Measurements from ENCODE around the gene PDXP. TPM values are rescaled to one million over a fixed set of nuclear protein-coding genes. Genes with fewer than 3 reads are reported as not detected.
A peak's percentile ranks its signal among the peaks of the same experiment; 100 is the strongest.

Gene PDXP
- total and polyA plus RNA-seq, 2 of the 13 experiments (the other 11 are each of a cell fraction or from before 2014, with no cell fraction given) = 58.2 to 70.6 TPM

DNA sequence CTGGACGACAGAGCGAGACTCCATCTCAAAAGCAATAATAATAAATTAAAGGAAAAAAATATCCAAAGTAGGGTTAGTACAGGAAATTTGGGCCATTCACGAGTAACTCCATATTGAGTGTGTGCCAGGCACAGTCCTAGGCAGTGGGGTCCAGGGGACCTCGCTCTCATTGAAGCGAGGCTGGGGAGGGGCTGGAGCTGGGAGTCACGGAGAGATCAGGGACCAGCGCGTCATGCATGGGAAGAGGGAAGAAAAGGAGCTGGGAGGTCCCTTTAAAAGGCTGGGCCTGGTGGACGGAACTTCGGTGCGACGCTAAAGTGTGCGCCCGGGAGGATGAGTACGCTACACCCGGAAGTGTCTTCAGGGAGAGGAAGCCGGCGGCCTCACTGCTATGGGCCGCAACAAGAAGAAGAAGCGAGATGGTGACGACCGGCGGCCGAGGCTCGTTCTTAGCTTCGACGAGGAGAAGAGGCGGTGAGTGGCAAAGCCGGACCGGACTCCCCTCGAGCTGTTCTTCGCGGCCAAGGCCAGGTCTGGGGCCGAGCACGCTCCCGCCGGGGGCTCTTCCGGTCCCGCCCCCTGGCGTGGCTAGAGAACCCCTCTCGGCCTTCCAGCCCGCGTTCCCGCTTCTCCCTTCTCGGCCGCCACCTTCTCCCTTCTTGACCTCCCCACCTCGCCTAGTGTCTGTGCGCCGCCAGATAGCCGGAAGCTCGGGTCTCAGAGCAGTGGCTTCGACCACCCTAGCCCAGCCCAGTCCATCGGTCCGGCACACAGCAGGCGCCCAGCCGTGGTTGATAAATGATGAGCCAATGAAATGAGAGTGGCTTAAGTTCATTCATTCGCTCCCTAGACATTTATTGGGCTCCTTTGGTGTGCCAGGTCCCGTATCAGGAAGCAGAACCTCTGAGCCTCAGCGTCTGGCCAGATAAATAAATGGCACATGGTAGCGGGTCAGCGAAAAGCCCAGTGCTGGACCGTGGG, 27.8 kb downstream of the PDXP start, which contains the start of gene NOL12:
TSS of gene NOL12 (plus strand) at position 342 of the 981 bp plus-strand sequence. CDS start at position 392, 50 bp downstream.
- Histone ChIP-seq H3K79me2 (ENCODE audit: insufficient read depth, low read length) (peaks cover 12% of the 10 kb centered on the region), H3K9ac (ENCODE audit: insufficient read depth, low read depth, low read length) (peak within 1 kb of the TSS; percentile 91), H3K4me2 (ENCODE audit: low read depth, low read length) (peak within 1 kb of the TSS; percentile 84), H3K4me1 (ENCODE audit: insufficient read depth, low read length) (peaks cover 41% of the 10 kb centered on the region), H3K27ac (ENCODE audit: extremely low read length, insufficient read depth, low read length) (peak within 1 kb of the TSS; percentile 82), H3K9me3 (ENCODE audit: low read length) (no peaks in the 10 kb centered on the region), H3K36me3 (replicated peaks in 1 of 2; ENCODE audit: control insufficient read depth in 1 of 2, insufficient read depth in 2 of 2, low read length in 2 of 2) (peaks cover 8 to 23% of the 10 kb centered on the region in 2 experiments; a peak in 4 of 5 replicates), H4K20me1 (ENCODE audit: insufficient read depth, low read length) (no peaks in the 10 kb centered on the region), H2AFZ (ENCODE audit: low read length) (peak within 1 kb of the TSS; percentile 83), H3K27me3 (ENCODE audit: control insufficient read depth in 1 of 2, insufficient read depth in 2 of 2, low read length in 2 of 2) (no peaks in the 10 kb centered on the region), H3K4me3 (replicated peaks in 1 of 3; ENCODE audit: insufficient read depth in 1 of 3, low read depth in 2 of 3, low read length in 3 of 3) (peak within 1 kb of the TSS; percentile 85 to 96 (median 93))
- POLR2A ChIA-PET = interaction anchor here (0.9 to 3.5 kb wide), 14 partner anchors 10 to 121 kb away, joined by 3 to 58 read pairs (median 9); partner anchors contain the start of genes GCAT, GGA1, LGALS1 and PDXP
- in situ Hi-C loops (cut with HindIII; ENCODE audit: extremely low pct_ligation_motif_present, low pct_unique_long_range_greater_than_20kb) (no loop called here), intact Hi-C loops (cut with micrococcal nuclease; ENCODE audit: unreplicated experiment) (no loop called here)
- peak; percentile 78 for DNase-seq (ENCODE audit: low spot score)
- TSS peak; percentile 83 for BruUV-seq (replicated peaks)
- ATAC-seq = peak; percentile 79
- CTCF ChIA-PET (ENCODE audit: low intra/inter-chr PET ratio, low total read pairs) = no interaction called here
- WGBS (ENCODE audit: low lambda C conversion rate) = 4% methylated on average over 42 of the region's 62 CpGs
- peak; percentile 74 for FAIRE-seq
- TF ChIP-seq, protein P1, sequence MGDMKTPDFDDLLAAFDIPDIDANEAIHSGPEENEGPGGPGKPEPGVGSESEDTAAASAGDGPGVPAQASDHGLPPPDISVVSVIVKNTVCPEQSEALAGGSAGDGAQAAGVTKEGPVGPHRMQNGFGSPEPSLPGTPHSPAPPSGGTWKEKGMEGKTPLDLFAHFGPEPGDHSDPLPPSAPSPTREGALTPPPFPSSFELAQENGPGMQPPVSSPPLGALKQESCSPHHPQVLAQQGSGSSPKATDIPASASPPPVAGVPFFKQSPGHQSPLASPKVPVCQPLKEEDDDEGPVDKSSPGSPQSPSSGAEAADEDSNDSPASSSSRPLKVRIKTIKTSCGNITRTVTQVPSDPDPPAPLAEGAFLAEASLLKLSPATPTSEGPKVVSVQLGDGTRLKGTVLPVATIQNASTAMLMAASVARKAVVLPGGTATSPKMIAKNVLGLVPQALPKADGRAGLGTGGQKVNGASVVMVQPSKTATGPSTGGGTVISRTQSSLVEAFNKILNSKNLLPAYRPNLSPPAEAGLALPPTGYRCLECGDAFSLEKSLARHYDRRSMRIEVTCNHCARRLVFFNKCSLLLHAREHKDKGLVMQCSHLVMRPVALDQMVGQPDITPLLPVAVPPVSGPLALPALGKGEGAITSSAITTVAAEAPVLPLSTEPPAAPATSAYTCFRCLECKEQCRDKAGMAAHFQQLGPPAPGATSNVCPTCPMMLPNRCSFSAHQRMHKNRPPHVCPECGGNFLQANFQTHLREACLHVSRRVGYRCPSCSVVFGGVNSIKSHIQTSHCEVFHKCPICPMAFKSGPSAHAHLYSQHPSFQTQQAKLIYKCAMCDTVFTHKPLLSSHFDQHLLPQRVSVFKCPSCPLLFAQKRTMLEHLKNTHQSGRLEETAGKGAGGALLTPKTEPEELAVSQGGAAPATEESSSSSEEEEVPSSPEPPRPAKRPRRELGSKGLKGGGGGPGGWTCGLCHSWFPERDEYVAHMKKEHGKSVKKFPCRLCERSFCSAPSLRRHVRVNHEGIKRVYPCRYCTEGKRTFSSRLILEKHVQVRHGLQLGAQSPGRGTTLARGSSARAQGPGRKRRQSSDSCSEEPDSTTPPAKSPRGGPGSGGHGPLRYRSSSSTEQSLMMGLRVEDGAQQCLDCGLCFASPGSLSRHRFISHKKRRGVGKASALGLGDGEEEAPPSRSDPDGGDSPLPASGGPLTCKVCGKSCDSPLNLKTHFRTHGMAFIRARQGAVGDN (CRISPR knock-in tag; IDR thresholded peaks at IDR 0.05) = peak; percentile 91
- TF ChIP-seq ZNF30 (CRISPR knock-in tag; IDR thresholded peaks at IDR 0.05) (0 out of 2 replicates have a peak, but pooled peaks have one; percentile 78), SSRP1 (CRISPR knock-in tag; IDR thresholded peaks at IDR 0.05) (peak; percentile 62; the same call in 1 of the 2 replicates), ZNF530 (CRISPR knock-in tag; IDR thresholded peaks at IDR 0.05; ENCODE audit: low read depth) (no peak), SRSF4 (IDR thresholded peaks at IDR 0.05; ENCODE audit: low read depth, low read length, poor library complexity, severe bottlenecking) (no peak), TGIF2 (CRISPR knock-in tag; IDR thresholded peaks at IDR 0.05) (peak; percentile 82; the same call in 1 of the 2 replicates), MXD1 (CRISPR knock-in tag; IDR thresholded peaks at IDR 0.05) (peak; percentile 69; the same call in 1 of the 2 replicates), ZNF501 (CRISPR knock-in tag; IDR thresholded peaks at IDR 0.05) (peak; percentile 11; the same call in 1 of the 2 replicates), ZNF260 (CRISPR knock-in tag; IDR thresholded peaks at IDR 0.05; ENCODE audit: borderline replicate concordance, low read depth) (no peak)
- TF ChIP-seq, protein P2, sequence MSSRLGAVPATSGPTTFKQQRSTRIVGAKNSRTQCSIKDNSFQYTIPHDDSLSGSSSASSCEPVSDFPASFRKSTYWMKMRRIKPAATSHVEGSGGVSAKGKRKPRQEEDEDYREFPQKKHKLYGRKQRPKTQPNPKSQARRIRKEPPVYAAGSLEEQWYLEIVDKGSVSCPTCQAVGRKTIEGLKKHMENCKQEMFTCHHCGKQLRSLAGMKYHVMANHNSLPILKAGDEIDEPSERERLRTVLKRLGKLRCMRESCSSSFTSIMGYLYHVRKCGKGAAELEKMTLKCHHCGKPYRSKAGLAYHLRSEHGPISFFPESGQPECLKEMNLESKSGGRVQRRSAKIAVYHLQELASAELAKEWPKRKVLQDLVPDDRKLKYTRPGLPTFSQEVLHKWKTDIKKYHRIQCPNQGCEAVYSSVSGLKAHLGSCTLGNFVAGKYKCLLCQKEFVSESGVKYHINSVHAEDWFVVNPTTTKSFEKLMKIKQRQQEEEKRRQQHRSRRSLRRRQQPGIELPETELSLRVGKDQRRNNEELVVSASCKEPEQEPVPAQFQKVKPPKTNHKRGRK (CRISPR knock-in tag; IDR thresholded peaks at IDR 0.05) = no peak
- TF ChIP-seq, protein P3, sequence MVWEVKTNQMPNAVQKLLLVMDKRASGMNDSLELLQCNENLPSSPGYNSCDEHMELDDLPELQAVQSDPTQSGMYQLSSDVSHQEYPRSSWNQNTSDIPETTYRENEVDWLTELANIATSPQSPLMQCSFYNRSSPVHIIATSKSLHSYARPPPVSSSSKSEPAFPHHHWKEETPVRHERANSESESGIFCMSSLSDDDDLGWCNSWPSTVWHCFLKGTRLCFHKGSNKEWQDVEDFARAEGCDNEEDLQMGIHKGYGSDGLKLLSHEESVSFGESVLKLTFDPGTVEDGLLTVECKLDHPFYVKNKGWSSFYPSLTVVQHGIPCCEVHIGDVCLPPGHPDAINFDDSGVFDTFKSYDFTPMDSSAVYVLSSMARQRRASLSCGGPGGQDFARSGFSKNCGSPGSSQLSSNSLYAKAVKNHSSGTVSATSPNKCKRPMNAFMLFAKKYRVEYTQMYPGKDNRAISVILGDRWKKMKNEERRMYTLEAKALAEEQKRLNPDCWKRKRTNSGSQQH (CRISPR knock-in tag; IDR thresholded peaks at IDR 0.05; ENCODE audit: low read depth) = peak; percentile 91; the same call in 1 of the 2 replicates
- TF ChIP-seq, protein P4, sequence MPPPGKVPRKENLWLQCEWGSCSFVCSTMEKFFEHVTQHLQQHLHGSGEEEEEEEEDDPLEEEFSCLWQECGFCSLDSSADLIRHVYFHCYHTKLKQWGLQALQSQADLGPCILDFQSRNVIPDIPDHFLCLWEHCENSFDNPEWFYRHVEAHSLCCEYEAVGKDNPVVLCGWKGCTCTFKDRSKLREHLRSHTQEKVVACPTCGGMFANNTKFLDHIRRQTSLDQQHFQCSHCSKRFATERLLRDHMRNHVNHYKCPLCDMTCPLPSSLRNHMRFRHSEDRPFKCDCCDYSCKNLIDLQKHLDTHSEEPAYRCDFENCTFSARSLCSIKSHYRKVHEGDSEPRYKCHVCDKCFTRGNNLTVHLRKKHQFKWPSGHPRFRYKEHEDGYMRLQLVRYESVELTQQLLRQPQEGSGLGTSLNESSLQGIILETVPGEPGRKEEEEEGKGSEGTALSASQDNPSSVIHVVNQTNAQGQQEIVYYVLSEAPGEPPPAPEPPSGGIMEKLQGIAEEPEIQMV (CRISPR knock-in tag; IDR thresholded peaks at IDR 0.05; ENCODE audit: low read depth) = no peak; the same call in 1 of the 2 replicates

Data from HepG2 (cell line).